ENCODE results near the gene LRRC10B.

Gene LRRC10B

DNA sequence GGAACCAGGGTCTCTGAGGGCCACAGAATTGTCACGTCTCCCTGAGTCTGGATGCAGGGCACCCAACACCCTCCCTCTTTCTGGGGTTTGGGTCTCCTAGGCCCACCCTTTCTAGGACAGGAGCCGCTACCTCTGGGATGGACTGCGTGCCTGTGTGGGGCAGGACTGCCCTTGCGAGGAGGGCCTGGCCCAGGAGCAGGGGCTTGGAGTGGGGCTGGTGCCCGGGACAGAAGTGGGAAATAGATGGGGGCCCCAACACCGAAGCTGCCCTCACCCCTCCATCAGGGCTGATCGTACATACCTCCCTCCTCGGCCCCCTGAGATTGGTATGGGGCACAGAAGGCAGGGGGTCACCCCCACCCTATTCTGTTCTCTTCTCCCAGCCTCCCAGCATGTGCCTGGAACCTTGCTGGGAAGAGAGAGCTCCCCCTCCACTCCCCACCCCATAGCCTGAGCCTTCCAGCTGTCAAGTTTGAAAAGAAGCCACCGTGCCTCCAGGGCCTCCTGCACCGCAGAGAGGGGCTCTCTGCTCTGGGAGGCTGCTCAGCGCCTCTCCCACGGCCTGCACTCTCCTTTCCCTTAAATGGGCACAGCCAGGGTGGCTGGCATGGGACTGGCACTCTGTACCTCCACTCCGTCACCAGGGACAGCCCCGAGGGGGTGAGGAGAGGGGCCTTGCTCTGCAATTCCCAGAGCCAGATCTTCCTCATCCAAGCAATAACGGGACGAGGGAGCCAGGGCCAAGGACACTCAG lies 1.8 kb downstream of the LRRC10B start:
- DNase-seq: no peak

GRCh38 chr11:61510974-61511373 lies 2.4 kb downstream of the LRRC10B start:
- no peak for DNase-seq

DNA sequence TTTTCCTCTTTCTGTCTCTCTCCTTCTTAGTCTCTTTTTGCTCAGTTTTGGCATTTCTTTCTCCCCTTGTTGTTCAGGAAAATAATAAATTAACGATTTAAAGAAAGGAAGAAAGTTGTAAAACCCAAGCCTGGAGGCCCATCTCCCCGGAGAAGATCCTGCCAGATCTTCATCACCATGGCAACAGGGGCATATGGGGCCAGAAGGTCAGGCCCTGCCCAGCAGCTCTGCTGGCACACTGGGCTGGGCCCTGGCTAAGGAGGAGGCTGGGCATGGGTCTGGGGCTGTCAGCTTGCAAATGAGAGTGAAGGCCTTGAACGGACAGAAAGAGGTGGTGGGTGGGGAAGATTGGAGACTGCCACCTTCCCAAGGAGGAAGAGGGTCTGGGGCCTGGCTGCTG lies 2.8 kb downstream of the LRRC10B start:
- DNase-seq: no peak

- DNase-seq: no peak
Observed at GRCh38 chr11:61512435-61512834, 3.9 kb downstream of the LRRC10B start.

- no peak for DNase-seq
Observed at GRCh38 chr11:61513143-61513765, 4.7 kb downstream of the LRRC10B start.

- no peak for DNase-seq
Observed at GRCh38 chr11:61514050-61514917, 5.7 kb downstream of the LRRC10B start.

DNA sequence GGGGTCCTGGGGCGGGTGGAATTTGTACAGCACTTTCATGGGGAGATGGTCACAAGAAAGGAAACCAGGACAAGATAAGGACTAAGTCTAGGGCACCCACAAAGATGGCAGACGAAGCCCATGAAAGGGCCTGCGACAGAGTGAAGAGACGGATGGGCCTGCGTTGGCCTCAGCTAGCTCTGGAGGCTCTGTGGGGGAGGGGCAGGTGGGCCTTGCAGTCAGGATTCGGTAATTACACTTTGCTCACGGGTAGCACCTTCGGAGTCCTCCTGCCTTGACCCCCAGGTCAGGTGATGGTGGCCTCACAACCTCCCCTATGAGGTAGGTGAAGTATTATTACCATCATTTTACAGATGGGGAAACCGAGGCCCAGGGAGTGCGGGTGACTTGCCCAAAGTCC lies 7.1 kb downstream of the LRRC10B start:
- no peak for DNase-seq

GRCh38 chr11:61516191-61516590 lies 7.6 kb downstream of the LRRC10B start:
- DNase-seq: no peak

DNA sequence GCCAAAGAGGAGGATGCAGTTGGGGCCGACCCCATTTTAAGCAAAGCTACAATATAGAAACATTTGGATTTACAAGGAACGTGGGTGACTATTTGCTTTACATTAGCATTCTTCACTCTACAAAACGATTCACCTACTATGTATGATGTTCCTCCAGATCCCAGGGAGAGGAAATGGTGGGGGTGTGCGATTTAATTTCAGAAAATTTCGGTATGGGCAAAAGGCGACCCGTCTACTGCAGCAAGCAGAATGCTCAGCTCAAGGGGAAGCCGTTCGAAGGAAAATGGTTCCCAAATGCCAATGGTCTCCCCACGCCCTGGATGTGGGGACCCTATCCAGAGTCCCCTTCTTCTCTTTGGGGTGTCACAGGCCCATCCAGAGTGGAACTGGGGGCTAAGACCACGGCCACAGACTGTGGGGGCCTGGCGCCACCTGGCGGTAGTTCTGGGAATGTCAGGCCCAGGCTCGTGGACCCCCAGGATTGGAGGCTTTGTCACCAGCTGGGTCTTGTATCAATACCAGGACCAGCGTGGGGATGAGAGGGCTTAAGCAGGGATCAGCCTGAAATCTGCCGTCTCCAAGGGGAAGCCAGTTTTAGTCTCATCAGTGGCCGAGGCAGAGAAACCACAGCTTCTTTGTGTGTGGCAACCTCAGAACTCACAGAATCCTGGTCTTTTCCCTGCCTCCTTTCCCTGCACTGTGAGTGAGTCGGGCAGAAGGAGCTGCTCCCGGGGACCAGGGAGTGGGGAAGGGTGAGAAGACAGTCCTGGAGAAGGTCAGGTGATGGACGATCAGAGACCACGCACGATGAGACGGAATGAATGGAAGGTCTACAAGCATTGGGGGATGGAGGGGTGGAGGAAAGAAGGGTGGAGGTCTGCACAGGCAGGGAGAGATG lies 8.4 kb downstream of the LRRC10B start:
- no peak for DNase-seq

DNA sequence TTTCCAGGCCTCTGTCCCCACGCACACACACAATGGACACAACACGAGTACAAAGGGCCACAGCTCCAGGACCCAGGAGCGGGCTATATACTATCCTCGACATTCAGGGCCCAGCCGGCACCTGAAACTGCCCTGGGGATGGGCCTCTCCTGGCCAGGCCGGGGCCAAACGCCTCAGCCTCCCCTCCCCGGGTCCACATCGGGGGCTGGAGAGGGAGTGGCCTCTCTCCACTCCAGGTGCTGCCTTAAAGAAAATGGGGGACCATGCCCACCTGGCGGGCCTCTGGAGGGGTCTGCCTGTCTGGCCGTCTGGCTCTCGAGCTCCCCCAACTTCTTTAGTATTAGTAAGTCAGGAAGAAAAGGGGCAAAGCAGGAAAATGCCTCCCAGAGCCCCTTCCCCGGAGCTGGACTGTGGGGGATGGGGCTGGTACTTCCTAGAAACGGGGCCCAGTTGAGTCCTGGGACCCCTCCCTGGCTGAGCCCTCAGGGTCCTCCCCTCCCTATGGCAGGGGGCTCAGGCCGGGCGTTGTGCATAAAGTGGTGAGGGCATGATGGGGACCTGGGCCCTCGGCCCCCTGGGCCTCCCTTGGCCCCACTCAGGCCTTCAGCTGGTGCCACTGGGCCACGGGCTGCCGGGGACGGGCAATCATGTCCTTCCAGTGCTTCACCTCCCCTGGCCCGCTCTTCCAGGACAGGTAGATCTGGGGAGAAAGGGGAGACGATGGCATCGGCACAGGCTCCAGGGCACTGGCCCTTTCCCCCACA lies 9.7 kb downstream of the LRRC10B start:
- DNase-seq: no peak

GRCh38 chr11:61522881-61523280 lies 14.3 kb downstream of the LRRC10B start:
- DNase-seq: no peak

DNA sequence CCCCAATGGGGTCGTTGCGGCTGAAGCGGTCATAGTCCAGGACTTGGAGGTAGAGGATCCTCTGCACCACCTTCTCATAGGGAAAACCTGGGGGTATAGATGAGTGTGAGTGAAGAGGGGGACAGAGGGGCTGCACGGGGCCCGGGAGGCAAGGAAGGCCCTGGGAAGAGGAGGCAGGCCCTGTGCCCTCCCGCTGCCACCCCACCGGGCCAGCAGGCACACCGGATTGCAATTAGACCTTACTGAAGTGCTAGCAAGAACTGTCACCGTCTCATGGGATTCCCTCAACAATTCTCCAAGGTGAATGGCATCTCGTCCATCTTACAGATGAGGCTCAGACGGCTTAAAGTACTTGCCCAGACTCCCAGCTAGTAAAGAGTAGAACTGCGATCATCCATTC lies 15.9 kb downstream of the LRRC10B start:
- DNase-seq: no peak

- no peak for DNase-seq
Observed at GRCh38 chr11:61524963-61525587, 16.5 kb downstream of the LRRC10B start.

GRCh38 chr11:61526229-61526628 lies 17.7 kb downstream of the LRRC10B start:
- DNase-seq: no peak

DNA sequence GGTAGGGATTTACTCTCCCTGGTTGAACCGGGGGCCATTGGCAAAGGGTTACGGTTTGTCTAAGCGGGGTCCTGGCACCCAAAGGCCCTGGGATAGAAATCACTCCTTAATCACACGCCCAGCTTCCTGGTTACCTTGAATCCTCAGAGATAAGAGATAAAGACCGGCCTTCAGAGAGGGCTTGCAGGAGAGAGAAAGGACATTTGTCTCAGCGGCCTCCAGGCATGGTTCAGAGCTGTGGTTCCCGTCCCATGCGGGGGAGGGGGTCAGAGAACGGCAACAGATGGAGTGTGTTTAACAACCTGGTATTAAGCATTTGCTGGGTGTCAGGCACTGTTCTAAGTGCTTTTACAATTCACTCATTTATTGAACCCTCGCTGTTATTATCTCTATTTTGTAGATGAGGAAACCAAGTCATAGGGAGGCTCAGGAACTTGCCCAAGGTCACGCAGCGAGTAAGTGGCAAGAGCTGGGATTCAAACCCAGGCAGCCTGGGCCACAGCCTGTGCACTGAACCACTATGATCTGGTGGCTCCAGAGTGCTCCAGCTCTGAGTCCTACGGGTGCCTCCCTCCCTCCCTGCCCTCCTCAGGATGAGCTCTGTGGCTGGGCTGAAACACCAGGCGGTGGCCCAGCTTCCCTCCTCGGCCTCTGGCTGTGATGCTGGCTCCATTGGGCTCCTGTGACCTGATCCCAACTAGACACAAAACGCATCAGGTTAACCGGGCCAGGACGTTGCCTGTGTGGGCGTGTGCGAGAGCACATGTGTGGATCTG lies 18.6 kb downstream of the LRRC10B start:
- DNase-seq: no peak

DNA sequence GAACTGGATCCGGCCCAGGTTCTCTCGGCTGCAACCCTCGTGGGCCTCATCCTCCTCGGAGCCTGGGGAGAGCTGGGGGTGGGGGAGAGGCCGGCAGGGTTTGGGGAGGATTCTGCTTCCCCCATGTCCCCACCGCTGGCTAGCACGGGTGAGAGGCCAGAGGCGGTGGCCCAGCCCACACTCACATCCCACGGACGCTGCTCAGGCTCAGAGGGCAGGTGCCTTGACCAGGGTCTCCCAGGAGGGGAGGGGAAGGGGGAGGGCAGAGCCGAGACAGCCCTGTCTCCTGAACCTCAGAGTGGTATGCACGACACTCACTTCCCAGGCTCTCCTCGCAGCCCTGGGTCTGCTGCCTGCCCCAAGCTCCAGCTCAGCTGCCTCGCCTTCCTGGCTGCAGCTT lies 19.6 kb downstream of the LRRC10B start:
- no peak for DNase-seq

GRCh38 chr11:61529537-61530225 lies 21.1 kb downstream of the LRRC10B start:
- DNase-seq: no peak

DNA sequence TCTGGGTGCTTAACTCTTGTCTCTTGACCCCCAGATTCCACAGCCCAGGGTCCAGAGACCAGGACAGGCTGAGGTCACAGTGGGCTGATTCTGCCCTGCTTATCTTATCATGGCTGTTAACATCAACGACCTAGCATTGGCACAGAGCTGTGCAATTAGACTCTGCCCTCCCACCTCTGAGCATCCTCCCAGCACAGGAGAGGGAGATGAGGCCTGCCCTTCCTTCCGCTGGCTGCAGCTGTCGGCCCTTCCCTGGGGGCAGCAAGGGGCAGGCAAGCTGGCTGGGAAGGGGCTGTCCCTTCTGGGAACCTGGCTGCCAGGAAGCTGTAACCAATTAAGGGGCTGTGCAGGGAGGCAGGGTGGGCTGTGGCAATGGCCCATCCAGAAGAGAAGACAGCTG lies 22.5 kb downstream of the LRRC10B start:
- DNase-seq: no peak

DNA sequence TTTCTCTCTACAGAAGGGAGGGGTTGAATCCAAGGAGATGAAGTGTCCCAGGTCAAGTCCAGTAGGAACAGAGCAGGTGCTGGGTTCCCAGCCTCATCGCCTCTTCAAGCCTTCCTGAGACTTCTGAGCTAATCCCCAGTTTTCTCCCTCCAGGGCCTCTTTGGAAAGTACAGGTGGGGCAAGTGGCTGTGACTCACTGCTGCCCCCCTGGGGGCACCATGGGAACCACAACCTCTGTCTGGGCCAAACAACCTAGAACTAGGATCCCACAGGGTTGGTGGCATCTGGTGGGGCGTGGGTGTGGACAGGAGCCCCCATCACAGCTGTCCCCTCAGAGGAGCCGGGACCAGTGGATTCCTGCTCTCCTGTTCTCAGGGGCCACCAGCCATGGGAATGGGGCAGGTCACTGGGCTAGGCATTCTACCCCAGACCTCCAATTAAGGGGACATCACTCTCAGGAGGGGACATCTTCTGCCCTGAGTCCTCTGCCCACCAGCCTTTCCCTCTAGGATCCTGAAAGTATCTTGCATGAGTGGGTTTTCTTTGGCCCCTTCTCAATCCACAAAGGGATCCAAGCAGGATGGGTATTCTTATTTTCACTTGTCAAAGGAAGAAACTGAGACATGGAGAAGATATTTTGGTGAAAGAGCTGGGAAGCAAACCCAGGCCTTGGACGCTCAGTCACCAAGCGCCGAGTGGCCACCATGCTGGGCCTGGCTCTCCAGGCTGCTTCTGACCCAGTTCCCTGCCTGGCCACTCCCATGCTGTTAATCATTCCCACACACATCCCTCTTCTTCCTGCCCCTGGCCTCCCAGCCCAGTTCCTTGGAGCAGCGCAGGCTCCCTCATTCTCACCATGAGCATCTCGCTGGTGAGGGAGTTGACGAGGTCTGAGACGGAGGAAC lies 23.8 kb downstream of the LRRC10B start:
- no peak for DNase-seq

Data from SIG-M5 (cell line).